ENCODE measurements around the gene WDR93. TPM values are rescaled to one million over a fixed set of nuclear protein-coding genes. Genes with fewer than 3 reads are reported as not detected.
A peak's percentile ranks its signal among the peaks of the same experiment; 100 is the strongest.

WDR93 gene
- total RNA-seq, 4 donors from 2014 or later, result 0.28 to 1.1 (median 0.36) TPM; not detected in 1

DNA sequence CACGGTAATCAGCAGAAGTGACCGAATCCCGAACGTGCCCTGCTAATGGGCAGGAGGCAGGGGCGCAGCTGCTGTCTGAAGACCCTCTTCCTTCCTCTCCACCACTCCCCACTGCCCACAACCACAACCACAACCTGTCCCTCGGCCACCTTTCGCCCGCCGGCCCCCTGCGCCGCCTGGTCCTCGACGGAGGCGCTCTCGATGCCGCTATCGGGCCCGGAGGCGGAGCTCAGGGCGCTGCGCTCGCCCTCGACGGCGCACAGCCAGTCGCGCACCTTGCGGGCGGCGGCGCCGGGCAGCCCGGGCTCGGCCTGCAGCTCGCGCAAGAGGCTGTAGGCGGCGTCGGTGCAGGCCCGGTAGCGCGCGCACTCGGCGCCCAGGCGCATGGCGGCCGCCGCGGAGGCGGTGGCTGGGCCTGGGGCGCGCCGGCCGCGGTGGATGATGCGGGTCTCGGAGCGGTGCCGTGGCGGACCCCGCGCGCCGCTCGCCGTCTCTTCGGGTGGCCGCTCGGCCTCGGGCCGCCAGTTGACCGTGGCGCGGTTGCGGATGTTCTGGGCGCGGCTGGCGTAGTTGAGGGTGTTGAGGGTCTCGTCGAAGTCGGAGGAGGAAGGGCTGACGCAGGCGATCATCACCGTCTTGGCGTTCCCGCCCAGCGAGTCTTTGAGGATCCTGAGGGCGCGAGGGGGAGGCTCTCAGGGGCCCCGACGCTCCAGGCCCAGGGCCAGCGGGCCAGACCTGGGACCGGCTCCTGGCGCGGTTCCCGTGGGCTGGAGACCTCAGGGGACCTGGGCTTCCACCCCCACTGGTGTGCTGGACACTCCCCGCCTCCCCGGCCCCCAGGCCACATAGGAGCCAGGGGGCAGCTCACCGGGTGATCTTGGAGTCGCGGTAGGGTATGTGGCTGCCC is 42.3 kb upstream of the WDR93 start:
- no peak for ATAC-seq (ENCODE audit: low FRiP score)
- DNase-seq (ENCODE audit: low spot score), result no peak
- TF ChIP-seq, protein P1, sequence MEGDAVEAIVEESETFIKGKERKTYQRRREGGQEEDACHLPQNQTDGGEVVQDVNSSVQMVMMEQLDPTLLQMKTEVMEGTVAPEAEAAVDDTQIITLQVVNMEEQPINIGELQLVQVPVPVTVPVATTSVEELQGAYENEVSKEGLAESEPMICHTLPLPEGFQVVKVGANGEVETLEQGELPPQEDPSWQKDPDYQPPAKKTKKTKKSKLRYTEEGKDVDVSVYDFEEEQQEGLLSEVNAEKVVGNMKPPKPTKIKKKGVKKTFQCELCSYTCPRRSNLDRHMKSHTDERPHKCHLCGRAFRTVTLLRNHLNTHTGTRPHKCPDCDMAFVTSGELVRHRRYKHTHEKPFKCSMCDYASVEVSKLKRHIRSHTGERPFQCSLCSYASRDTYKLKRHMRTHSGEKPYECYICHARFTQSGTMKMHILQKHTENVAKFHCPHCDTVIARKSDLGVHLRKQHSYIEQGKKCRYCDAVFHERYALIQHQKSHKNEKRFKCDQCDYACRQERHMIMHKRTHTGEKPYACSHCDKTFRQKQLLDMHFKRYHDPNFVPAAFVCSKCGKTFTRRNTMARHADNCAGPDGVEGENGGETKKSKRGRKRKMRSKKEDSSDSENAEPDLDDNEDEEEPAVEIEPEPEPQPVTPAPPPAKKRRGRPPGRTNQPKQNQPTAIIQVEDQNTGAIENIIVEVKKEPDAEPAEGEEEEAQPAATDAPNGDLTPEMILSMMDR (IDR thresholded peaks at IDR 0.05), result no peak

DNA sequence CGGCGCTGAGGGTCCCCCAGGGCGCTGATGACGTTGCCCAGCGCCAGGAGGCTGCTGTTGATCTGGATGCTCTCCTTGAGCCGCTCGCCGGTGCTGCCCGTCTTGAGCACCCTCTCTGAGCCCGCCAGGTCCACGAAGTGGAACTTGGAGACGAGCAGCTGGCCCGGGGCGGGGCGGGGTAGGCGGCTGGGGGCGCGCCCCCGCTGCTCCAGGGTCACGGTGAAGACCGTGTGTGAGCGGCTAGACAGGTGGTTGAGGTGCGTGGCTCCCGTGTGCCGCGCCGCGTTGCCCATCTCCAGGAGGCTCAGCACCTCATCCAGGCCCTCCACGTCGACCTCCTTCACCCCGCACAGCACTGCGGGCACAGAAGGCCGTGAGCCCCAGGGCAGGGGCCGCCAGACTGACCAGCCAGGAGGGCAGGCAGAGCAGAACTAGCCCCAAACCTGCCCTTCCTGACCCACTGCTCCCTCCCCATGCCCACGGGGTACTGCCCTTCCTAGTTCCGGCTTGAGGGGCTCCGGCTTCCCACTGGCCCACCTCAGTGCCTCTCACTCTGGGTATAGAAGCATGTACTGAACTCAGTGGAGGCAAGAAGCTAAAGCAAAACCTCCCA is 41.5 kb upstream of the WDR93 start:
- ATAC-seq (ENCODE audit: low FRiP score), result no peak
- peak; percentile 12 for DNase-seq (ENCODE audit: low spot score)
- TF ChIP-seq, protein P1 (IDR thresholded peaks at IDR 0.05), result no peak

DNA sequence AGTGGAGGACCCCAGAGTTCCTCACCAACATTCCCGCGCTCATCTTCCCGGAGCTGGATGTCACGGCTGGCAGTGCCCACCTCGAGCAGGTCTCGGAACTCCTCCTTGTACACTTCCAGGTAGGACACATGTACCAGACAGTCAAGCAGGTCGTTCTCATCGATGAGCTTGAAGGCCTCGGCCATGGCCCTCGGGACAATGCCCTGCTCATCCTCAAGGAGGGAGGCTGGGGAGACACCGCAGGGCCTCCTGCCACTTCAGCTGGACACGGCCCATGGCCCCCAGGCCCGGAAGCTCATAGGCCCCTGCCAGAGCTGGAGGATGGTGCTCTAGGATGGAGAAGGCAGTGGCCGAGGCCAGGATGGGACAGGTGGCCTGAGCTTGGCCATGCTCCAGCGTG is 40.9 kb upstream of the WDR93 start:
- ATAC-seq (ENCODE audit: low FRiP score) (no peak), DNase-seq (ENCODE audit: low spot score) (peak; percentile 18)
- TF ChIP-seq, protein P1 (IDR thresholded peaks at IDR 0.05), result no peak

DNA sequence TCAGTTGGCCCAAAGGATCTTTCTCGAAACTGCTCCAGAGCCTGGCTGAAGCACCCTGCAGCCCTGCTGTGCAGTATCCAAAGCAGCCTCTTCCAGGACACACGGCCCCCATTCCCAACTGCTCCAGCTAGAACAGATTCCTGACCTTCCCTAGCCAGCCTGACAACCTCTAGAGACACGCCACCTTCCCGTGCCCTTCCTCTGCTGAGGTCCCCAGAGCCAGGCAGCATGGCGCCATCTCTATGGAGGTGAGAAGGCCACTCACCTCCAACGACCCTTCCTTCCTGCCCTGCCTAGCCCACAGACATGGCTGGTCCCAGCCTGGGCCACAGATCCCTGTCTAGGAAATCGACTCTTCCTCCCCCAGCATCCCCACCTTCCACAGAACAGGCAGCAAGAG is 38.5 kb upstream of the WDR93 start:
- TF ChIP-seq, protein P1 (IDR thresholded peaks at IDR 0.05), result no peak
- DNase-seq (ENCODE audit: low spot score) (no peak), ATAC-seq (ENCODE audit: low FRiP score) (no peak)

DNA sequence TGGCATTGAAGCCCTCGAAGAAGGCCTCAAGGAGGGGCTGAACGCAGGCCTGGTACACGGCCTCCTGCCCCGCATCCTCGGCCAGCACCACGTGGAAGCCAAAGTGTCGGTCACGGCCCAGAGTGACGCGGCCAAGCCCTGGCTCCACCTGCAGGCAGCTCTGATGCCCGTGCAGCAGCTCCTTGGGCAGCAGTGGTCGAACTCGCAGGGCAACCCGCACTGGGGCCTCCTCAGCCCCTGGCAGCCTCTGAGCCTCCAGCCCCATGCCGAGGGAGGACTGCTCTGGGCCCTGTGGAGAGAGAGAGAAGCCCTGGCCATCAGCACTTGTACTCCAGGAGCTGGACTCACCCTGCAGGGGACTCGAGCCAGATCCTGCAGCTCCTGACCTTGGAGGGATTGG is 37.9 kb upstream of the WDR93 start:
- ATAC-seq (ENCODE audit: low FRiP score) (no peak), DNase-seq (ENCODE audit: low spot score) (no peak)
- TF ChIP-seq, protein P1 (IDR thresholded peaks at IDR 0.05), result no peak

DNA sequence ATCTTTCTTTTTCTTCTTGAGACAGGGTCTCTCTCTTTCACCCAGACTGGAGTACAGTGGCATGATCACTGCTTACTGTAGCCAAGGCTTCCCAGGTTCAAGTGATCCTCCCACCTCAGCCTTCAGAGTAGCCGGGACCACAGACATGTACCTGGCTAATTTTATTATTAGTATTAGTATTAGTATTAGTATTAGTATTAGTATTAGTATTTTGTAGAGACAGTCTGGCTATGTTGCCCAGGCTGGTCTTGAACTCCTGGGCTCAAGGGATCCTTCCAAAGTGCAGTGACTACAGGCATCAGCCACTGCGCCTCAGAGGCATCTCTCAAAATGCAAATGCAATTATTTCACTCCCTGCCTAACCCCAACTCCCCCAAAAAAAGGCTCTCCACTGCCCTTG is 37.0 kb upstream of the WDR93 start:
- ATAC-seq (ENCODE audit: low FRiP score) (no peak), DNase-seq (ENCODE audit: low spot score) (no peak)
- TF ChIP-seq, protein P1 (IDR thresholded peaks at IDR 0.05), result no peak

Data from omental fat pad (tissue), 4 donors.